MCF 10A (cell line): ENCODE results near the gene HCRT. TPM values are rescaled to one million over a fixed set of nuclear protein-coding genes. Genes with fewer than 3 reads are reported as not detected.

Experiments used
- BruUV-seq: library from RNA; stranded (reverse); fragments of 400-500 nt; replicated peaks from 2 replicates; lab custom pipeline; 2021; lab: Mats Ljungman, UMichigan
- CTCF ChIA-PET: fragments of 300-600 bp; sonication (Branson Sonifier 250); formaldehyde crosslinking; extraction: SDS; loops from one replicate; lab custom pipeline; 2021; ENCODE audit warnings: antibody characterized with exemption, inconsistent platforms; lab: Yijun Ruan, JAX
- POLR2A ChIA-PET: fragments of 300-600, 350-650 bp; sonication (Branson Sonifier 250); formaldehyde crosslinking; extraction: SDS; loops from one replicate; lab custom pipeline; 2020; ENCODE audit warnings: antibody characterized with exemption, inconsistent platforms; lab: Yijun Ruan, JAX
- DNase-seq: peaks from one replicate; pipeline ENCODE4 v3.0.0-alpha.2; 2018; ENCODE audit not compliant: unreplicated experiment
- H3K27ac Mint-ChIP-seq: one replicate; pipeline ENCODE4 v1.8.0; 2022; ENCODE audit warnings: mild to moderate bottlenecking, low read depth, mixed read lengths; ENCODE audit not compliant: unreplicated experiment
- H3K27me3 Mint-ChIP-seq: one replicate; pipeline ENCODE4 v1.8.0; 2022; ENCODE audit warnings: mixed read lengths; ENCODE audit not compliant: insufficient read depth, unreplicated experiment
- H3K36me3 Mint-ChIP-seq: one replicate; pipeline ENCODE4 v1.8.0; 2022; ENCODE audit warnings: mild to moderate bottlenecking, moderate library complexity, mixed read lengths; ENCODE audit not compliant: insufficient read depth, unreplicated experiment
- H3K4me1 Mint-ChIP-seq: one replicate; pipeline ENCODE4 v1.8.0; 2022; ENCODE audit warnings: mixed read lengths; ENCODE audit not compliant: insufficient read depth, unreplicated experiment
- H3K4me3 Mint-ChIP-seq: one replicate; pipeline ENCODE4 v1.8.0; 2022; ENCODE audit warnings: mild to moderate bottlenecking, moderate library complexity, mixed read lengths; ENCODE audit not compliant: unreplicated experiment
- H3K9me3 Mint-ChIP-seq: one replicate; pipeline ENCODE4 v1.8.0; 2022; ENCODE audit warnings: mixed read lengths; ENCODE audit not compliant: unreplicated experiment
- CTCF ChIP-seq: fragments of 200-600 bp; IDR thresholded peaks from one replicate; pipeline ENCODE4 v1.8.0; 2022; ENCODE audit warnings: antibody characterized with exemption, mild to moderate bottlenecking; ENCODE audit not compliant: unreplicated experiment
- intact Hi-C: fragments of 100-400 bp; cut with micrococcal nuclease; formaldehyde crosslinking; loops from 2 replicates; pipeline ENCODE4 v1.14.1; 2022
- total RNA-seq: library from RNA; stranded (reverse); gene quantifications from 2 replicates; pipeline ENCODE4 v1.2.3, GENCODE V29; 2022

The HCRT gene
- total RNA-seq, 1 experiment from 2014 or later: not detected

GRCh38 chr17:42180411-42180921, 4.8 kb downstream of the HCRT start:
- H3K27me3 Mint-ChIP-seq: peaks cover 7% of the 10 kb centered on the region
- no peaks in the 10 kb centered on the region for H3K36me3 Mint-ChIP-seq
- no peak for TF ChIP-seq CTCF
- no peak overlapping the region for H3K4me3 Mint-ChIP-seq
- ChIA-PET CTCF (interaction anchor here (0.6 to 0.7 kb wide), 2 partner anchors 13 to 50 kb away, joined by 3 to 7 read pairs; no protein-coding TSS in a partner anchor), POLR2A (interaction anchor here (0.6 kb wide), 1 partner anchor 296 kb away, joined by 3 read pairs; no protein-coding TSS in a partner anchor)
- no peaks in the 10 kb centered on the region for H3K4me1 Mint-ChIP-seq
- no peak for DNase-seq
- intact Hi-C loops: no loop called here
- BruUV-seq: no TSS peak
- H3K27ac Mint-ChIP-seq: no peak overlapping the region
- H3K9me3 Mint-ChIP-seq: no peaks in the 10 kb centered on the region

GRCh38 chr17:42179911-42180410, 5.3 kb downstream of the HCRT start:
- no peak overlapping the region for H3K4me3 Mint-ChIP-seq
- H3K27me3 Mint-ChIP-seq: peaks cover 12% of the 10 kb centered on the region
- ChIA-PET POLR2A (interaction anchor here (1.3 kb wide), 1 partner anchor 338 kb away, joined by 3 read pairs; no protein-coding TSS in a partner anchor), CTCF (interaction anchor here (0.7 kb wide), 1 partner anchor 50 kb away, joined by 7 read pairs; no protein-coding TSS in a partner anchor)
- intact Hi-C loops: no loop called here
- no peak overlapping the region for H3K27ac Mint-ChIP-seq
- H3K9me3 Mint-ChIP-seq: no peaks in the 10 kb centered on the region
- no peaks in the 10 kb centered on the region for H3K4me1 Mint-ChIP-seq
- DNase-seq: peak; percentile 34
- BruUV-seq: no TSS peak
- H3K36me3 Mint-ChIP-seq: no peaks in the 10 kb centered on the region
- no peak for TF ChIP-seq CTCF

GRCh38 chr17:42179335-42179734, 5.9 kb downstream of the HCRT start:
- CTCF ChIA-PET: no interaction called here
- H3K27me3 Mint-ChIP-seq: peaks cover 18% of the 10 kb centered on the region
- H3K27ac Mint-ChIP-seq: no peak overlapping the region
- intact Hi-C loops: no loop called here
- no peaks in the 10 kb centered on the region for H3K4me1 Mint-ChIP-seq
- no peaks in the 10 kb centered on the region for H3K9me3 Mint-ChIP-seq
- BruUV-seq: no TSS peak
- H3K36me3 Mint-ChIP-seq: no peaks in the 10 kb centered on the region
- POLR2A ChIA-PET: interaction anchor here (1.3 kb wide), 1 partner anchor 339 kb away, joined by 3 read pairs; no protein-coding TSS in a partner anchor
- no peak for DNase-seq
- H3K4me3 Mint-ChIP-seq: no peak overlapping the region
- no peak for TF ChIP-seq CTCF

GRCh38 chr17:42178817-42179216, 6.4 kb downstream of the HCRT start:
- BruUV-seq: no TSS peak
- H3K4me1 Mint-ChIP-seq: no peaks in the 10 kb centered on the region
- no peak overlapping the region for H3K27ac Mint-ChIP-seq
- no peaks in the 10 kb centered on the region for H3K36me3 Mint-ChIP-seq
- no peak for TF ChIP-seq CTCF
- no peak overlapping the region for H3K4me3 Mint-ChIP-seq
- H3K9me3 Mint-ChIP-seq: no peaks in the 10 kb centered on the region
- CTCF ChIA-PET: no interaction called here
- no peak for DNase-seq
- peaks cover 19% of the 10 kb centered on the region for H3K27me3 Mint-ChIP-seq
- POLR2A ChIA-PET: interaction anchor here (1.3 kb wide), 1 partner anchor 339 kb away, joined by 3 read pairs; no protein-coding TSS in a partner anchor
- intact Hi-C loops: no loop called here
